Right atrium auricular region (tissue), 2 donors: ENCODE results near the gene TM7SF3. TPM values are rescaled to one million over a fixed set of nuclear protein-coding genes. Genes with fewer than 3 reads are reported as not detected.
A peak's percentile ranks its signal among the peaks of the same experiment; 100 is the strongest.

Experiments used
- DNase-seq: peaks from one replicate; pipeline ENCODE4 v3.0.0-alpha.2; 2019; ENCODE audit warnings: low spot score
- H3K27ac ChIP-seq, 2 donors: fragments of 200-600 bp; sonication (generic); 1 replicate in 1 of 2; 2 replicates in 1 of 2; pipeline ENCODE4 v1.5.1; 2016 to 2019
- H3K27me3 ChIP-seq, 2 donors: fragments of 200-600 bp; sonication (generic); one replicate each; pipeline versions ENCODE4 v1.5.1 to v1.6.0; 2017 to 2019
- H3K36me3 ChIP-seq: fragments of 200-600 bp; sonication (generic); one replicate; pipeline ENCODE4 v1.5.1; 2016
- H3K4me1 ChIP-seq, 2 donors: fragments of 200-600 bp; sonication (generic); one replicate each; pipeline versions ENCODE4 v1.5.1 to v1.6.0; 2017 to 2019
- H3K4me3 ChIP-seq, 2 donors: fragments of 200-600 bp; sonication (generic); 1 replicate in 1 of 2; 2 replicates in 1 of 2; pipeline ENCODE4 v1.5.1; 2017 to 2019; ENCODE audit warnings: mild to moderate bottlenecking in 1 of 2, moderate library complexity in 1 of 2
- H3K9me3 ChIP-seq, 2 donors: fragments of 200-600 bp; sonication (generic); one replicate each; pipeline ENCODE4 v1.5.1; 2019
- CTCF ChIP-seq, 2 donors: fragments of 200-600 bp; sonication (generic); IDR thresholded peaks; one replicate each; pipeline ENCODE4 v1.5.1; 2019; ENCODE audit warnings: antibody characterized with exemption in 2 of 2
- total RNA-seq, 2 donors: library from RNA; depleted of rRNA; stranded (reverse); fragments of >200 nt; gene quantifications; one replicate each; pipeline ENCODE4 v1.1.0, GENCODE V29; 2016

Gene TM7SF3
- total RNA-seq, 2 donors from 2014 or later: 23.0 to 34.6 TPM

- H3K4me1 ChIP-seq: no peaks in the 10 kb centered on the region
- no peak for TF ChIP-seq CTCF (IDR thresholded peaks at IDR 0.05)
- DNase-seq: no peak
- H3K27me3 ChIP-seq: no peaks in the 10 kb centered on the region
- H3K36me3 ChIP-seq: peaks cover 18% of the 10 kb centered on the region
- no peak overlapping the region for H3K27ac ChIP-seq
- peaks cover 0 to under 1% of the 10 kb centered on the region in 2 donors for H3K9me3 ChIP-seq
- H3K4me3 ChIP-seq: no peak overlapping the region
Measured at GRCh38 chr12:26954027-26954426, 60.2 kb downstream of the TM7SF3 start.

- H3K36me3 ChIP-seq: peaks cover 18% of the 10 kb centered on the region
- no peak overlapping the region for H3K27ac ChIP-seq
- TF ChIP-seq CTCF (IDR thresholded peaks at IDR 0.05): no peak
- H3K27me3 ChIP-seq: no peaks in the 10 kb centered on the region
- no peak overlapping the region for H3K4me3 ChIP-seq
- DNase-seq: peak; percentile 60
- no peaks in the 10 kb centered on the region for H3K4me1 ChIP-seq
- H3K9me3 ChIP-seq: peaks cover 0 to 7% of the 10 kb centered on the region in 2 donors
Measured at GRCh38 chr12:26953447-26953846, 60.7 kb downstream of the TM7SF3 start.

- no peak for TF ChIP-seq CTCF (IDR thresholded peaks at IDR 0.05)
- Histone ChIP-seq H3K27me3 (no peaks in the 10 kb centered on the region), H3K4me3 (no peak overlapping the region), H3K9me3 (peaks cover 0 to 26% of the 10 kb centered on the region in 2 donors), H3K36me3 (no peaks in the 10 kb centered on the region), H3K27ac (no peak overlapping the region), H3K4me1 (no peaks in the 10 kb centered on the region)
- DNase-seq: no peak
Measured at GRCh38 chr12:26948309-26948708, 65.9 kb downstream of the TM7SF3 start.

- Histone ChIP-seq H3K27me3 (no peaks in the 10 kb centered on the region), H3K9me3 (peaks cover 0 to 11% of the 10 kb centered on the region in 2 donors), H3K36me3 (no peaks in the 10 kb centered on the region), H3K4me1 (peaks cover 0 to 48% of the 10 kb centered on the region in 2 donors), H3K27ac (no peak overlapping the region), H3K4me3 (no peak overlapping the region)
- TF ChIP-seq CTCF (IDR thresholded peaks at IDR 0.05): no peak
- DNase-seq: no peak
Measured at GRCh38 chr12:26941215-26941594, 73.0 kb downstream of the TM7SF3 start.

DNA sequence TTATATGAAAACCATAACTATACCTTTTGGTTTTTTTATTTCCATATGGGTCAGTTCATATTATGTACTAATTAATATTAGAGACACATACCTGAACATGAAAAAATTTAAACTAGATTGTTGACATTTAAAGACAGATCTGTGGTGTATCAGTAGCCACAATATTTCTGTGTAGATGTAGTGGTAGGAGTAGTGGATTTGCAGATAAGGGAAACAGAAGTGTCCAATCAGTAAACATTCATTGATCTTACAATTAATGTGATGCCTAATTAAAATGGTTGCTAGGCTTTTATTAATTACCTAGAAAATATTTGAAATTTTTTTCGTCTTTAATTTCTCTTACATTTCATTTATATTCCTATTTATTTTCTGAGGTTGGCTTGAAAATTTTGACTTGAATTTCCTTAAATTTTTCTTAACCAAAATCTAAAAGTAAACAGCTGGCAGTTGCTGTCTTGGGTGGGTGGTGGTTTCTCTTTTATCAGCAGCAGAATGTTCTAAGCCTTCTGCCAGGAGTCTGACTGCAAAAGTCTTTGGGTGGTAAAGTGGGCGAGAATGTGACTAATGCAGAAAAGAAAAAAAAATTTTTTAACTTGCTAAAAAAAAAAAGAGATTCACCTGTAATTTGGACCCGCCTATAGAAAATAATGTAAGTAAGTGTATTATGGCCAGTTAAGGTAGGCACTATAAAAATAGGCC is 73.5 kb downstream of the TM7SF3 start:
- DNase-seq: no peak
- no peak for TF ChIP-seq CTCF (IDR thresholded peaks at IDR 0.05)
- peaks cover 0 to 54% of the 10 kb centered on the region in 2 donors for H3K4me1 ChIP-seq
- H3K27me3 ChIP-seq: no peaks in the 10 kb centered on the region
- no peak overlapping the region for H3K27ac ChIP-seq
- no peak overlapping the region for H3K4me3 ChIP-seq
- H3K36me3 ChIP-seq: no peaks in the 10 kb centered on the region
- peaks cover 0 to 11% of the 10 kb centered on the region in 2 donors for H3K9me3 ChIP-seq

- Histone ChIP-seq H3K27ac (no peak overlapping the region), H3K27me3 (no peaks in the 10 kb centered on the region), H3K4me3 (peak overlapping the region; percentile 85 to 97), H3K36me3 (no peaks in the 10 kb centered on the region), H3K9me3 (peaks cover 0 to 8% of the 10 kb centered on the region in 2 donors), H3K4me1 (peaks cover 0 to 55% of the 10 kb centered on the region in 2 donors)
- TF ChIP-seq CTCF (IDR thresholded peaks at IDR 0.05): no peak
- DNase-seq: no peak
Measured at GRCh38 chr12:26939953-26940352, 74.2 kb downstream of the TM7SF3 start.
